ENCODE data around the gene DCX. TPM values are rescaled to one million over a fixed set of nuclear protein-coding genes. Genes with fewer than 3 reads are reported as not detected.

The DCX gene
- total RNA-seq, 1 donor from 2014 or later = 41.4 TPM

GRCh38 chrX:111407948-111408347 is 4.0 kb downstream of the DCX start:
- Mint-ChIP-seq H3K4me3 (no peak overlapping the region), H3K27me3 (peaks cover 7% of the 10 kb centered on the region), H3K36me3 (peaks cover 3% of the 10 kb centered on the region), H3K4me1 (ENCODE audit: unreplicated experiment) (peaks cover 24% of the 10 kb centered on the region), H3K27ac (no peak overlapping the region), H3K9me3 (no peaks in the 10 kb centered on the region)
- DNase-seq (ENCODE audit: extremely low spot score, unreplicated experiment) = no peak
- TF ChIP-seq, protein P1, sequence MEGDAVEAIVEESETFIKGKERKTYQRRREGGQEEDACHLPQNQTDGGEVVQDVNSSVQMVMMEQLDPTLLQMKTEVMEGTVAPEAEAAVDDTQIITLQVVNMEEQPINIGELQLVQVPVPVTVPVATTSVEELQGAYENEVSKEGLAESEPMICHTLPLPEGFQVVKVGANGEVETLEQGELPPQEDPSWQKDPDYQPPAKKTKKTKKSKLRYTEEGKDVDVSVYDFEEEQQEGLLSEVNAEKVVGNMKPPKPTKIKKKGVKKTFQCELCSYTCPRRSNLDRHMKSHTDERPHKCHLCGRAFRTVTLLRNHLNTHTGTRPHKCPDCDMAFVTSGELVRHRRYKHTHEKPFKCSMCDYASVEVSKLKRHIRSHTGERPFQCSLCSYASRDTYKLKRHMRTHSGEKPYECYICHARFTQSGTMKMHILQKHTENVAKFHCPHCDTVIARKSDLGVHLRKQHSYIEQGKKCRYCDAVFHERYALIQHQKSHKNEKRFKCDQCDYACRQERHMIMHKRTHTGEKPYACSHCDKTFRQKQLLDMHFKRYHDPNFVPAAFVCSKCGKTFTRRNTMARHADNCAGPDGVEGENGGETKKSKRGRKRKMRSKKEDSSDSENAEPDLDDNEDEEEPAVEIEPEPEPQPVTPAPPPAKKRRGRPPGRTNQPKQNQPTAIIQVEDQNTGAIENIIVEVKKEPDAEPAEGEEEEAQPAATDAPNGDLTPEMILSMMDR (conservative IDR thresholded peaks at IDR 0.05) = no peak

GRCh38 chrX:111402344-111402743 is 9.6 kb downstream of the DCX start:
- no peaks in the 10 kb centered on the region for H3K27me3 Mint-ChIP-seq
- no peak overlapping the region for H3K27ac Mint-ChIP-seq
- no peak for DNase-seq (ENCODE audit: extremely low spot score, unreplicated experiment)
- H3K4me3 Mint-ChIP-seq = no peak overlapping the region
- no peaks in the 10 kb centered on the region for H3K36me3 Mint-ChIP-seq
- peaks cover 6% of the 10 kb centered on the region for H3K4me1 Mint-ChIP-seq (ENCODE audit: unreplicated experiment)
- TF ChIP-seq, protein P1 (conservative IDR thresholded peaks at IDR 0.05) = no peak
- H3K9me3 Mint-ChIP-seq = no peaks in the 10 kb centered on the region

- TF ChIP-seq, protein P1 (conservative IDR thresholded peaks at IDR 0.05) = no peak
- no peak overlapping the region for H3K27ac Mint-ChIP-seq
- H3K4me1 Mint-ChIP-seq (ENCODE audit: unreplicated experiment) = peaks cover 17% of the 10 kb centered on the region
- no peaks in the 10 kb centered on the region for H3K36me3 Mint-ChIP-seq
- DNase-seq (ENCODE audit: extremely low spot score, unreplicated experiment) = no peak
- H3K9me3 Mint-ChIP-seq = no peaks in the 10 kb centered on the region
- H3K27me3 Mint-ChIP-seq = no peaks in the 10 kb centered on the region
- H3K4me3 Mint-ChIP-seq = no peak overlapping the region
Measured at GRCh38 chrX:111395149-111395548, 16.8 kb downstream of the DCX start.

- no peaks in the 10 kb centered on the region for H3K27me3 Mint-ChIP-seq
- peaks cover 17% of the 10 kb centered on the region for H3K4me1 Mint-ChIP-seq (ENCODE audit: unreplicated experiment)
- DNase-seq (ENCODE audit: extremely low spot score, unreplicated experiment) = no peak
- TF ChIP-seq, protein P1 (conservative IDR thresholded peaks at IDR 0.05) = no peak
- no peaks in the 10 kb centered on the region for H3K9me3 Mint-ChIP-seq
- H3K36me3 Mint-ChIP-seq = no peaks in the 10 kb centered on the region
- no peak overlapping the region for H3K4me3 Mint-ChIP-seq
- no peak overlapping the region for H3K27ac Mint-ChIP-seq
Measured at GRCh38 chrX:111394569-111394968, 17.4 kb downstream of the DCX start.

DNA sequence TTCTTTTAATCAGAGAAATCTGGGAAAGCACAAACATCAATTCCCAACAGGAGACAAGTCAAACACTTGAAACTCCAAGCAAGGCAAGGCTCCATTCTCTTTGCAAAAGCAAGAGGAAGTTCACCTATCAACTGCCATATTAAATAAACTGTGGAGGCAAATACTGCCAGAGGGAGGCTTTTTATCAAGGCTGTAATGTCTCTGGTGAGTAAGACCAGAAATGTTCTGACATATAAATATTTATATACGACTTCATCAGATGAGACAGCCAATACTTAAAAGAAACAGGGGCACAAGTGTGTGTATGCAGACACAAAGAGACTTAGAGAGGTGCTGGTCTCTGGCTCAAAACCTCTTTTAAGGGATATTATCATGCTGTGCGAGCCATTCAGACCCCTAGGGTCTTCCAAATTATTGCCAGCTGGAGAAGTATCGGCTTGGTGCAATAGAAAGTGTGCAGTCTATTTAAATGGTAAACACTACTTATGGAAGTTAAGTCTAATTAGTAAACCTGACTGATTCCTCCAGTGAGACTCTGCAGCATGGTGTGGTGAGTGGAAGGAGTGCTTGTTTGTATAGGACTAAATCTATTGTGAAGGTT is 24.4 kb downstream of the DCX start:
- H3K27ac Mint-ChIP-seq = no peak overlapping the region
- H3K36me3 Mint-ChIP-seq = no peaks in the 10 kb centered on the region
- no peaks in the 10 kb centered on the region for H3K9me3 Mint-ChIP-seq
- H3K27me3 Mint-ChIP-seq = no peaks in the 10 kb centered on the region
- TF ChIP-seq, protein P1 (conservative IDR thresholded peaks at IDR 0.05) = no peak
- DNase-seq (ENCODE audit: extremely low spot score, unreplicated experiment) = no peak
- peaks cover 10% of the 10 kb centered on the region for H3K4me1 Mint-ChIP-seq (ENCODE audit: unreplicated experiment)
- H3K4me3 Mint-ChIP-seq = no peak overlapping the region

Data from type B pancreatic cell (in vitro differentiated cells).